Mesendoderm (in vitro differentiated cells): Measurements from ENCODE around the gene MRPL10.

ENCODE experiments used
- DNase-seq: peaks from one replicate; pipeline ENCODE4 v3.0.0; 2013
- H2AK5ac ChIP-seq: 2 replicates; pipeline ENCODE4 v1.6.1; 2013; ENCODE audit warnings: low read length, inconsistent platforms
- H2BK120ac ChIP-seq: 2 replicates; pipeline ENCODE4 v1.6.1; 2013; ENCODE audit warnings: low read depth, mild to moderate bottlenecking, low read length, moderate library complexity, mixed read lengths
- H2BK15ac ChIP-seq: replicated peaks from 2 replicates; pipeline ENCODE4 v1.6.1; 2013; ENCODE audit warnings: low read depth, mild to moderate bottlenecking, moderate library complexity
- H2BK5ac ChIP-seq: 2 replicates; pipeline ENCODE4 v1.6.1; 2013; ENCODE audit warnings: low read length, inconsistent platforms
- H3K18ac ChIP-seq: 2 replicates; pipeline ENCODE4 v1.6.1; 2013; ENCODE audit warnings: mild to moderate bottlenecking, low read length, mixed read lengths
- H3K23ac ChIP-seq: one replicate; pipeline ENCODE4 v1.6.1; 2013; ENCODE audit warnings: low read length
- H3K27ac ChIP-seq: 2 replicates; pipeline ENCODE4 v1.5.1; 2013; ENCODE audit warnings: low read depth, mild to moderate bottlenecking, inconsistent platforms, low read length, moderate library complexity
- H3K27me3 ChIP-seq: 2 replicates; pipeline ENCODE4 v1.6.1; 2013; ENCODE audit warnings: low read length, control low read depth, mild to moderate bottlenecking, inconsistent platforms; ENCODE audit not compliant: insufficient read depth, poor library complexity
- H3K36me3 ChIP-seq: 2 replicates; pipeline ENCODE4 v1.6.1; 2013; ENCODE audit warnings: low read length, inconsistent platforms; ENCODE audit not compliant: control insufficient read depth, insufficient read depth
- H3K4ac ChIP-seq: one replicate; pipeline ENCODE4 v1.6.1; 2013; ENCODE audit warnings: low read depth, mild to moderate bottlenecking, low read length, moderate library complexity
- H3K4me1 ChIP-seq: 2 replicates; pipeline ENCODE4 v1.6.1; 2013; ENCODE audit warnings: low read depth, low read length, inconsistent platforms; ENCODE audit not compliant: control insufficient read depth
- H3K4me2 ChIP-seq: 2 replicates; pipeline ENCODE4 v1.6.1; 2013; ENCODE audit warnings: low read length
- H3K4me3 ChIP-seq: 2 replicates; pipeline ENCODE4 v1.5.1; 2013; ENCODE audit warnings: mild to moderate bottlenecking, low read length
- H3K56ac ChIP-seq: one replicate; pipeline ENCODE4 v1.6.1; 2013; ENCODE audit warnings: low read length
- H3K79me1 ChIP-seq: 2 replicates; pipeline ENCODE4 v1.6.1; 2013; ENCODE audit warnings: low read length, inconsistent platforms
- H3K79me2 ChIP-seq: 2 replicates; pipeline ENCODE4 v1.6.1; 2013; ENCODE audit warnings: mild to moderate bottlenecking, low read length; ENCODE audit not compliant: control insufficient read depth, insufficient read depth
- H3K9ac ChIP-seq: 2 replicates; pipeline ENCODE4 v1.6.1; 2013; ENCODE audit warnings: low read length, inconsistent platforms
- H4K5ac ChIP-seq: one replicate; pipeline ENCODE4 v1.6.1; 2013; ENCODE audit warnings: low read length
- H4K8ac ChIP-seq: one replicate; pipeline ENCODE4 v1.6.1; 2013; ENCODE audit warnings: low read depth, mild to moderate bottlenecking, control low read depth, low read length, moderate library complexity
- WGBS: extraction: QIAGEN DNeasy Blood & Tissue Kit; methylation state at CpG from one replicate; pipeline ENCODE4 v1.1.7; 2013; ENCODE audit warnings: low lambda C conversion rate, missing lambda C conversion rate; ENCODE audit not compliant: insufficient coverage; ENCODE audit errors: extremely low coverage; 5-methylcytosine and 5-hydroxymethylcytosine counted together

The MRPL10 gene

DNA sequence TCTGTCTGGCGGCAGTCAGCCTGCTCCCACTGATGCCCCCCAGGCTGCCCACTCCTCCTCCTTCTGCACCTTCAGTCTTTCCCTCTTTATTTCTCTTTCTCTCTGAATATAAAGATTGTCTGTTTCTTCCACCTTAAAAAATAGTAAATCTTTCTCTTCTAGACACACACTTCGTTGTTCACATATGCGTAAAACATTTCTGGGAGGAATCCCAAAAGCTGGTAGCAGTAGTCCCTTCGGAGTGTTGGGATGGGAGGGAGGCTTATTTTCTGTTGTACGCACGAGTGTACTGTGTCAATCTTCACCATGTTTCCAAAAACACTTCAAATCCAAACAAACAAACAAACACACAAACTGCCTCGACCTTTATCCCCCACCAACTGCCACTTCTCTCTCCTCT is 19.6 kb downstream of the MRPL10 start:
- Histone ChIP-seq H3K27ac (no peak overlapping the region), H2AK5ac (no peak overlapping the region), H3K36me3 (no peaks in the 10 kb centered on the region), H3K27me3 (no peaks in the 10 kb centered on the region), H3K79me2 (no peaks in the 10 kb centered on the region), H2BK15ac (no peak overlapping the region), H4K8ac (no peak overlapping the region), H2BK120ac (no peak overlapping the region), H3K18ac (no peak overlapping the region), H3K79me1 (no peaks in the 10 kb centered on the region), H3K56ac (no peak overlapping the region), H3K4ac (no peak overlapping the region), H3K9ac (no peak overlapping the region), H4K5ac (no peak overlapping the region), H3K23ac (no peak overlapping the region), H2BK5ac (no peak overlapping the region), H3K4me1 (no peaks in the 10 kb centered on the region), H3K4me3 (no peak overlapping the region), H3K4me2 (no peak overlapping the region)
- no peak for DNase-seq
- 100% methylated on average over 1 of the region's 7 CpGs for WGBS

GRCh38 chr17:47810901-47811635 is 20.3 kb downstream of the MRPL10 start:
- no peak overlapping the region for H3K23ac ChIP-seq
- H3K4me3 ChIP-seq: no peak overlapping the region
- H3K4ac ChIP-seq: no peak overlapping the region
- H3K27ac ChIP-seq: no peak overlapping the region
- H4K8ac ChIP-seq: no peak overlapping the region
- no peaks in the 10 kb centered on the region for H3K27me3 ChIP-seq
- no peak for DNase-seq
- H2BK120ac ChIP-seq: no peak overlapping the region
- no peak overlapping the region for H3K56ac ChIP-seq
- H3K4me2 ChIP-seq: no peak overlapping the region
- H2BK15ac ChIP-seq: no peak overlapping the region
- H2AK5ac ChIP-seq: no peak overlapping the region
- H3K36me3 ChIP-seq: no peaks in the 10 kb centered on the region
- no peaks in the 10 kb centered on the region for H3K4me1 ChIP-seq
- no peak overlapping the region for H4K5ac ChIP-seq
- no peak overlapping the region for H3K18ac ChIP-seq
- H2BK5ac ChIP-seq: no peak overlapping the region
- no peak overlapping the region for H3K9ac ChIP-seq
- no CpG with 5 or more reads among the region's 9 CpGs for WGBS
- H3K79me1 ChIP-seq: no peaks in the 10 kb centered on the region
- H3K79me2 ChIP-seq: no peaks in the 10 kb centered on the region

DNA sequence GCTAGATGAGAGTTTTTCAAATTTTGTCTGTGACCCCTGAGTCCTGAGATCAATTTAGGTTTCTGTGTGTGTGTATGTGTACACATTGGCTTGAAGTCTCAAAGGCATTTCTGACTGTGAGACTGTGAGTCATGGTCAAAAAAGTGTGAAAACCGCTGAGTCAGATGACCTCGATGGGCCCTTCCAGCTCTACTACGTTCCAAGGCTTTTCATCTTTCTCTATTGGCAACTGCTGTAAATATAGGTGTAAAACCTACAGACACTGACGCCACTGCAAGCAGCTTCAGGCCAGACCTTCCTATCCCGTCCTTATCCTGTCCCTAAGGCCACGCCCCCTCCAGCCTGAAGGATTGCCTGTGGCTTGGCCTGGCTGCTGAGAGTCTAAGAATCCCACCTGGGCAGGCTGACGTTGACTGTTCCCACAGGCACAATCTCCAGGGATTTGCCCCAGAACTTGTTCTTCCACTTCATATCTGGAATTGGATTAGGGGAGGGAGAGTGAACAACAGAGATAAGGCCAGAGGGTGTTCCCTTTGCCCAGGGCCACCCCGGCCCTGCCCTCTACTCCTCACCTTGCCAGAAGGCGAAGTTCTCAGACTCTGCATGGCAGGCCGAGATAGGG is 21.0 kb downstream of the MRPL10 start:
- DNase-seq: peak; percentile 65
- H2AK5ac ChIP-seq: no peak overlapping the region
- H3K23ac ChIP-seq: no peak overlapping the region
- no CpG with 5 or more reads among the region's 10 CpGs for WGBS
- no peaks in the 10 kb centered on the region for H3K36me3 ChIP-seq
- no peaks in the 10 kb centered on the region for H3K4me1 ChIP-seq
- no peak overlapping the region for H3K27ac ChIP-seq
- H3K9ac ChIP-seq: no peak overlapping the region
- H3K4me2 ChIP-seq: no peak overlapping the region
- H3K18ac ChIP-seq: no peak overlapping the region
- no peak overlapping the region for H3K56ac ChIP-seq
- H4K8ac ChIP-seq: no peak overlapping the region
- H3K27me3 ChIP-seq: no peaks in the 10 kb centered on the region
- no peaks in the 10 kb centered on the region for H3K79me1 ChIP-seq
- no peak overlapping the region for H3K4ac ChIP-seq
- H4K5ac ChIP-seq: no peak overlapping the region
- H3K4me3 ChIP-seq: no peak overlapping the region
- no peak overlapping the region for H2BK15ac ChIP-seq
- H2BK5ac ChIP-seq: no peak overlapping the region
- no peaks in the 10 kb centered on the region for H3K79me2 ChIP-seq
- H2BK120ac ChIP-seq: no peak overlapping the region

- Histone ChIP-seq H2BK5ac (no peak overlapping the region), H3K4ac (no peak overlapping the region), H3K27ac (no peak overlapping the region), H3K4me3 (no peak overlapping the region), H3K79me2 (no peaks in the 10 kb centered on the region), H2BK120ac (no peak overlapping the region), H3K27me3 (no peaks in the 10 kb centered on the region), H4K5ac (no peak overlapping the region), H3K36me3 (no peaks in the 10 kb centered on the region), H3K4me1 (no peaks in the 10 kb centered on the region), H3K9ac (no peak overlapping the region), H4K8ac (no peak overlapping the region), H2BK15ac (no peak overlapping the region), H3K23ac (no peak overlapping the region), H3K79me1 (no peaks in the 10 kb centered on the region), H3K4me2 (no peak overlapping the region), H3K56ac (no peak overlapping the region), H3K18ac (no peak overlapping the region), H2AK5ac (no peak overlapping the region)
- no CpG with 5 or more reads among the region's 22 CpGs for WGBS
- no peak for DNase-seq
Observed at GRCh38 chr17:47808830-47809480, 22.4 kb downstream of the MRPL10 start.

GRCh38 chr17:47808036-47808829 is 23.1 kb downstream of the MRPL10 start:
- Histone ChIP-seq H3K9ac (no peak overlapping the region), H4K5ac (no peak overlapping the region), H3K79me2 (no peaks in the 10 kb centered on the region), H3K4me3 (no peak overlapping the region), H2BK5ac (no peak overlapping the region), H3K27ac (no peak overlapping the region), H3K27me3 (no peaks in the 10 kb centered on the region), H3K18ac (no peak overlapping the region), H3K79me1 (no peaks in the 10 kb centered on the region), H2BK15ac (no peak overlapping the region), H3K4me2 (no peak overlapping the region), H3K4ac (no peak overlapping the region), H4K8ac (no peak overlapping the region), H2AK5ac (no peak overlapping the region), H3K56ac (no peak overlapping the region), H3K23ac (no peak overlapping the region), H3K36me3 (no peaks in the 10 kb centered on the region), H3K4me1 (no peaks in the 10 kb centered on the region), H2BK120ac (no peak overlapping the region)
- DNase-seq: no peak
- no CpG with 5 or more reads among the region's 20 CpGs for WGBS
